PC-9 (cell line): ENCODE measurements around the gene MLXIP. TPM values are rescaled to one million over a fixed set of nuclear protein-coding genes. Genes with fewer than 3 reads are reported as not detected.

ENCODE experiments used
- BruUV-seq: library from RNA; stranded (reverse); fragments of 400-500 nt; replicated peaks from 2 replicates; lab custom pipeline; 2021; lab: Mats Ljungman, UMichigan
- CTCF ChIA-PET: fragments of 300-600 bp; sonication (Branson Sonifier 250); formaldehyde crosslinking; loops from one replicate; lab custom pipeline; 2022; ENCODE audit warnings: antibody characterized with exemption; lab: Charles Lee
- POLR2A ChIA-PET: fragments of 300-600 bp; sonication (Branson Sonifier 250); formaldehyde crosslinking; loops from one replicate; lab custom pipeline; 2022; ENCODE audit warnings: antibody characterized with exemption; ENCODE audit not compliant: unreplicated experiment; lab: Charles Lee
- DNase-seq, 2 experiments: peaks; one replicate each; pipeline versions ENCODE4 v3.0.0 to v3.0.0-alpha.2; 2015 to 2022; ENCODE audit warnings: mixed read lengths in 1 of 2
- H2AFZ ChIP-seq: fragments of 200-600 bp; sonication (generic); 2 replicates; pipeline ENCODE4 v1.8.1; 2017; ENCODE audit warnings: antibody characterized with exemption
- H3F3A ChIP-seq: fragments of 200-600 bp; sonication (generic); 2 replicates; pipeline ENCODE4 v1.8.1; 2017; ENCODE audit warnings: antibody characterized with exemption, mild to moderate bottlenecking, low read depth; ENCODE audit not compliant: insufficient read depth
- H3K27ac ChIP-seq: fragments of 200-600 bp; sonication (generic); 2 replicates; pipeline ENCODE4 v1.6.1; 2016; ENCODE audit warnings: mixed run types
- H3K27me3 ChIP-seq: fragments of 200-600 bp; sonication (generic); 2 replicates; pipeline ENCODE4 v1.6.1; 2016; ENCODE audit warnings: low read depth, mixed run types; ENCODE audit not compliant: insufficient read depth
- H3K36me3 ChIP-seq: fragments of 200-600 bp; sonication (generic); 2 replicates; pipeline ENCODE4 v1.6.1; 2016; ENCODE audit warnings: low read depth, mixed run types
- H3K4me1 ChIP-seq: fragments of 200-600 bp; sonication (generic); replicated peaks from 2 replicates; pipeline ENCODE4 v1.6.1; 2016; ENCODE audit warnings: mixed run types; ENCODE audit not compliant: insufficient read depth
- H3K4me2 ChIP-seq: fragments of 200-600 bp; sonication (generic); 2 replicates; pipeline ENCODE4 v1.6.1; 2017; ENCODE audit warnings: mixed run types
- H3K4me3 ChIP-seq: fragments of 200-600 bp; sonication (generic); 2 replicates; pipeline ENCODE4 v1.6.1; 2016; ENCODE audit warnings: mixed run types
- H3K79me2 ChIP-seq: fragments of 200-600 bp; sonication (generic); 2 replicates; pipeline ENCODE4 v1.6.1; 2017; ENCODE audit warnings: low read depth, mixed run types
- H3K9me2 ChIP-seq: fragments of 200-600 bp; sonication (generic); 2 replicates; pipeline ENCODE4 v1.8.1; 2017; ENCODE audit warnings: mild to moderate bottlenecking; ENCODE audit not compliant: insufficient read depth
- H3K9me3 ChIP-seq: fragments of 200-600 bp; sonication (generic); 2 replicates; pipeline ENCODE4 v1.8.1; 2016; ENCODE audit warnings: low read depth; ENCODE audit not compliant: insufficient read depth
- H4K20me1 ChIP-seq: fragments of 200-600 bp; sonication (generic); 2 replicates; pipeline ENCODE4 v1.8.1; 2017; ENCODE audit not compliant: insufficient read depth
- EZH2 ChIP-seq: fragments of 200-600 bp; sonication (generic); IDR thresholded peaks from 2 replicates; pipeline ENCODE4 v1.8.0; 2017; ENCODE audit warnings: antibody characterized with exemption, low read depth
- intact Hi-C: fragments of 100-400 bp; cut with micrococcal nuclease; formaldehyde crosslinking; loops from one replicate; pipeline ENCODE4 v1.10.0; 2022; ENCODE audit not compliant: unreplicated experiment
- total RNA-seq: library from RNA; stranded (reverse); gene quantifications from 2 replicates; pipeline ENCODE4 v1.2.3, GENCODE V29; 2021
- TF ChIP-seq, protein P1 (sequence below): fragments of 200-600 bp; sonication (generic); conservative IDR thresholded peaks from 2 replicates; pipeline ENCODE4 v1.6.1; 2017; ENCODE audit warnings: mixed run types, antibody characterized with exemption, mild to moderate bottlenecking, moderate library complexity

The MLXIP gene
- total RNA-seq, 1 experiment from 2014 or later: 83.3 TPM

DNA sequence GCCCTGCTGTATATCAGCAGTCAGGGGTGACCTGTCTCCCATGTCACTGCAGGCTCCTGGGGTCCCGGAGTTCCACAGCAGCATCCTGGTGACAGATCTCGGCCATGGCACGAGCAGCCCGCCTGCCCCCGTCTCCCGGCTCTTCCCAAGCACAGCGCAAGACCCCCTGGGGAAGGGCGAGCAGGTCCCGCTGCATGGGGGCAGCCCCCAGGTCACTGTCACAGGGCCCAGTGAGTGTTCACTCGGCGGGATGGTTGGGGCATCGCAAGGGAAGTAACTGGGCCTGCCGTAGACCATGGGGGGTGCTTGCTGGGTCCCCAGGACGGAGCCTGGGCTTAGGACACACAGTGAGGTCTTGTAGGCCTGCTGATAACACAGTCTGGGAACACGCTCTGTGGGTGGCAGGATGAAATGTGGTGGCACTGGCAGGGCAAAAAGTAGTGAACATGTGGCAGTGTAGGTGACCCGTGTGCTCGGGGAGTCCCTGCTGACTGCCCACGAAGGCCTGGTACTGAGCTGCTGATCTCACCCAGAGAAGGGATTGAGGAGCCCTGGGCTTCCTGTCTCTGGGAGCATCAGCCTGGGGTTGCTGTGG is 57.0 kb downstream of the MLXIP start:
- DNase-seq: no peak
- H3K4me1 ChIP-seq: peaks cover 4% of the 10 kb centered on the region
- H3K9me3 ChIP-seq: no peaks in the 10 kb centered on the region
- intact Hi-C loops: no loop called here
- no peaks in the 10 kb centered on the region; the same call in 1 of the 2 replicates for H4K20me1 ChIP-seq
- CTCF ChIA-PET: interaction anchor here (0.5 kb wide), 1 partner anchor 364 kb away, joined by 3 read pairs; no protein-coding TSS in a partner anchor
- H3F3A ChIP-seq: peaks cover 9% of the 10 kb centered on the region; the same call in 1 of the 2 replicates
- H3K27ac ChIP-seq: no peak overlapping the region
- TF ChIP-seq EZH2: no peak
- TF ChIP-seq, protein P1, sequence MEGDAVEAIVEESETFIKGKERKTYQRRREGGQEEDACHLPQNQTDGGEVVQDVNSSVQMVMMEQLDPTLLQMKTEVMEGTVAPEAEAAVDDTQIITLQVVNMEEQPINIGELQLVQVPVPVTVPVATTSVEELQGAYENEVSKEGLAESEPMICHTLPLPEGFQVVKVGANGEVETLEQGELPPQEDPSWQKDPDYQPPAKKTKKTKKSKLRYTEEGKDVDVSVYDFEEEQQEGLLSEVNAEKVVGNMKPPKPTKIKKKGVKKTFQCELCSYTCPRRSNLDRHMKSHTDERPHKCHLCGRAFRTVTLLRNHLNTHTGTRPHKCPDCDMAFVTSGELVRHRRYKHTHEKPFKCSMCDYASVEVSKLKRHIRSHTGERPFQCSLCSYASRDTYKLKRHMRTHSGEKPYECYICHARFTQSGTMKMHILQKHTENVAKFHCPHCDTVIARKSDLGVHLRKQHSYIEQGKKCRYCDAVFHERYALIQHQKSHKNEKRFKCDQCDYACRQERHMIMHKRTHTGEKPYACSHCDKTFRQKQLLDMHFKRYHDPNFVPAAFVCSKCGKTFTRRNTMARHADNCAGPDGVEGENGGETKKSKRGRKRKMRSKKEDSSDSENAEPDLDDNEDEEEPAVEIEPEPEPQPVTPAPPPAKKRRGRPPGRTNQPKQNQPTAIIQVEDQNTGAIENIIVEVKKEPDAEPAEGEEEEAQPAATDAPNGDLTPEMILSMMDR: no peak
- POLR2A ChIA-PET: no interaction called here
- H3K4me3 ChIP-seq: no peak overlapping the region
- BruUV-seq: no TSS peak
- no peaks in the 10 kb centered on the region for H3K79me2 ChIP-seq
- H2AFZ ChIP-seq: no peak overlapping the region
- no peak overlapping the region for H3K4me2 ChIP-seq
- H3K9me2 ChIP-seq: no peaks in the 10 kb centered on the region
- H3K27me3 ChIP-seq: no peaks in the 10 kb centered on the region
- H3K36me3 ChIP-seq: 0 out of 2 replicates have a peak, but pooled peaks cover 6% of the 10 kb centered on the region

DNA sequence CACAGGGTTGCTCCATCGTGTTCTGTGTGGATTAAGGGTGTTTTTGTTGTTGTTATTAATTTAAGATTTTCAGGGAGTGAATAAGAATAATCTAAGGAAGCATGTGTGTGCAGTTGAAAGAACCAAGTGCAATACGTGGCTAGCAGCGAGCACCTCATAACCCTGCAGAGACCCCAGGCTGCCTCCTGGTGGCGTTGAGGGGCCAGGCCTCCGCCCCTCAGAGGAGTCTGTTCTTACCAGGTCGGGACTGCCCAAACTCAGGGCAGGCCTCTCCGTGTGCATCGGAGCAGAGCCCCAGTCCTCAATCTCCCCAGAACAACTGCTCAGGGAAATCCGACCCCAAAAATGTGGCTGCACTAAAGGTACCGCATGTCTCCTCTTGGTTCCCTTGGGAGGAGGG is 58.7 kb downstream of the MLXIP start:
- Histone ChIP-seq H3K4me2 (no peak overlapping the region), H3K4me3 (no peak overlapping the region), H3K27me3 (no peaks in the 10 kb centered on the region), H3K9me3 (no peaks in the 10 kb centered on the region), H4K20me1 (no peaks in the 10 kb centered on the region; the same call in 1 of the 2 replicates), H2AFZ (no peak overlapping the region), H3K36me3 (0 out of 2 replicates have a peak, but pooled peaks cover 5% of the 10 kb centered on the region), H3K79me2 (no peaks in the 10 kb centered on the region), H3K4me1 (no peaks in the 10 kb centered on the region), H3F3A (no peaks in the 10 kb centered on the region; the same call in 1 of the 2 replicates), H3K9me2 (no peaks in the 10 kb centered on the region), H3K27ac (no peak overlapping the region)
- BruUV-seq: no TSS peak
- DNase-seq: no peak
- ChIA-PET POLR2A (no interaction called here), CTCF (no interaction called here)
- TF ChIP-seq, protein P1: no peak
- TF ChIP-seq EZH2: no peak
- intact Hi-C loops: no loop called here

DNA sequence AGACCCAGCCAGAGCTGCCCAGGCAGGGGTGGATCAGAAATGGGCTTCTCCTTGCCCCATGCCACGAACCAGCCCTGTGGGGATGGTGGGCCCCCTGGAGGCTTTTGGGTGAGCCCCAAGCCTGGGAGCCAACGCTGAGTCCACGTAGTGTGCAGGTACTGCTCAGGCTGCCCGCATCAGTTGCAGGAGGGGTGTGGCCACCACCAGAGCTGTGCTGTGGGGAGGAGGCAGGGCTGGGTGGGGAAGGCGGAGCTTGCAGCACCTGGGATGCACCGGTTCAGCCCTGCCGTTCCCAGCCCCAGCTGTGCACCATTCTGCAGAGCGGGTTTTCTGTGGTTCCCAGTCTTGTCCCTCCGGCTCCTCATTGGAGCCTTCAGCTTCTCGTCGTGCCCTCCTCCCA is 59.1 kb downstream of the MLXIP start:
- Histone ChIP-seq H3K9me3 (no peaks in the 10 kb centered on the region), H3K4me3 (no peak overlapping the region), H4K20me1 (no peaks in the 10 kb centered on the region; the same call in 1 of the 2 replicates), H3K36me3 (0 out of 2 replicates have a peak, but pooled peaks cover under 1% of the 10 kb centered on the region), H3K9me2 (no peaks in the 10 kb centered on the region), H2AFZ (no peak overlapping the region), H3K27me3 (no peaks in the 10 kb centered on the region), H3K27ac (no peak overlapping the region), H3K4me2 (no peak overlapping the region), H3K4me1 (no peaks in the 10 kb centered on the region), H3F3A (no peaks in the 10 kb centered on the region; the same call in 1 of the 2 replicates), H3K79me2 (no peaks in the 10 kb centered on the region)
- ChIA-PET CTCF (no interaction called here), POLR2A (no interaction called here)
- no TSS peak for BruUV-seq
- no peak for DNase-seq
- intact Hi-C loops: no loop called here
- TF ChIP-seq EZH2: no peak
- TF ChIP-seq, protein P1: no peak
